Esophagus muscularis mucosa (tissue), 3 donors: ENCODE measurements around the gene IL7R.

Experiments used
- CTCF ChIP-seq, 3 experiments: fragments of 200-600 bp in 2 of 3; fragments of 450-650 bp in 1 of 3; sonication (generic) in 2 of 3; IDR thresholded peaks; one replicate each; pipeline ENCODE4 v1.5.1; 2017 to 2019; ENCODE audit warnings: antibody characterized with exemption in 3 of 3, mild to moderate bottlenecking in 2 of 3, moderate library complexity in 1 of 3
- POLR2AphosphoS5 ChIP-seq, 2 donors: sonication (generic); formaldehyde crosslinking; IDR thresholded peaks; one replicate each; pipeline ENCODE4 v1.6.1; 2017; ENCODE audit warnings: antibody characterized with exemption in 2 of 2

- TF ChIP-seq POLR2AphosphoS5 (IDR thresholded peaks at IDR 0.05) (no peak), CTCF (IDR thresholded peaks at IDR 0.05) (no peak)
These were observed 2.5 kb downstream of the IL7R start for GRCh38 chr5:35859101-35859661.
